Myocyte (in vitro differentiated cells): ENCODE results near the gene ERGIC3. TPM values are rescaled to one million over a fixed set of nuclear protein-coding genes. Genes with fewer than 3 reads are reported as not detected.

ENCODE experiments used
- DNase-seq: peaks from one replicate; pipeline ENCODE4 v3.0.0-alpha.2; 2012; ENCODE audit warnings: low read depth
- total RNA-seq: library from RNA; depleted of rRNA; stranded (reverse); fragments of >200 nt; gene quantifications from 2 replicates; pipeline ENCODE4 v1.2.3, GENCODE V29; 2014

ERGIC3 gene
- total RNA-seq, 1 donor from 2014 or later: 210 TPM

DNA sequence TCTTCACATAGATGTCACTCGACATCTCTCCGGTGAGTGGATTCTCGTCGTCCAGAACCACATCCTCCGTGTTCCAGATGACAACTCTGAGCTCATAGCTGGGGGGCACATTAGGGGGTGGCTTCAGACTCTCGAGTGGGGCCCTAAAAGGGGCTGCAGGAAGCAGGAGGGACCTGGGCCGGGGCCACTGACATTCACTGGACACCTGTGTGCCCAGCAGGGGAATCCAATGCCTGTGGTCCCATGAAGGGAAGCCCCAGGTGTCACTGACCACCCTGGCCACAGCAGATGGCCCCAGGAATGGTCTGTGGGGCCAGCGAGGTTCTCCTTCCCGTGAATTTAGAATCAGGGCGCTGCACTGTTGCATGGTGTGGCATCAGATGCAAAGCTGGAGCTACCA, 18.7 kb downstream of the ERGIC3 start:
- peak; percentile 18 for DNase-seq

DNA sequence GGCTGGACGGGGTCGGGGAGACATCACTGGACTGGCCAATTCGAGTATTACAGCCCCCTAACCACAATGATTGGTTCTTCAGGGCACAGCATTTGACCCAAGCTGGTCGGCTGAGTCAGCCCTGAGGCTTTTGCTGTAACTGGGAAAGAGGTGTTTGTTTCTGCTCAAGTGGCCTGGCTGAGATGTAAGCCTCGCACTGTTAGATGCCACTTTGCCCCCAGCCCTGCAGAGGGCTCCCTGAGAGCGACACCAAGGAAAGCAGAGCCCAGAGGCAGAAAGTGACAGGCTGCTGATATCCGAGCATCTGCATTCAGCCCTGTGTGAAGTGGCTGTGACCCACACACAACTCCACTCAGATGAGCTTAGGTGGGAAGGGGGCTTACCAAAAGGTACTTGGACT, 19.4 kb downstream of the ERGIC3 start:
- DNase-seq: peak; percentile 80

DNA sequence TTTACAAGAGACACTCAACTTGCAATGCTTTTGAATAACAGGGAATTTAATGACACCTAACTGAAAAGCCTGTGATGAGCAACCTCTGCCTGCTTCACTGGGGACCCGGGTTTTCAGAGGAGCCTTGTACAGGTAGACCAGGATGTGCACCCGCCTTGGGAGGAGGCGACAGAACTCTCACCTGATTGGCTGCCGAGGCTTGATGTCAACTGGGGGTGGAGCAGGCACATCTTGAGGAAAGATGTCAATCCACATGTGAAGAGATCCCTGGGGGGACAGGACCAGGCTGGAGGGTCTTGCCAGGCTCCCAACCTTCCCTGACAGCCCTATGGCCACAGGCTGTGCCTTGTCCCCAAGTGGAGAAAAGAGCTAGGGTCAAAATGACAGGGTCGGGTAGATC, 19.8 kb downstream of the ERGIC3 start:
- no peak for DNase-seq

DNA sequence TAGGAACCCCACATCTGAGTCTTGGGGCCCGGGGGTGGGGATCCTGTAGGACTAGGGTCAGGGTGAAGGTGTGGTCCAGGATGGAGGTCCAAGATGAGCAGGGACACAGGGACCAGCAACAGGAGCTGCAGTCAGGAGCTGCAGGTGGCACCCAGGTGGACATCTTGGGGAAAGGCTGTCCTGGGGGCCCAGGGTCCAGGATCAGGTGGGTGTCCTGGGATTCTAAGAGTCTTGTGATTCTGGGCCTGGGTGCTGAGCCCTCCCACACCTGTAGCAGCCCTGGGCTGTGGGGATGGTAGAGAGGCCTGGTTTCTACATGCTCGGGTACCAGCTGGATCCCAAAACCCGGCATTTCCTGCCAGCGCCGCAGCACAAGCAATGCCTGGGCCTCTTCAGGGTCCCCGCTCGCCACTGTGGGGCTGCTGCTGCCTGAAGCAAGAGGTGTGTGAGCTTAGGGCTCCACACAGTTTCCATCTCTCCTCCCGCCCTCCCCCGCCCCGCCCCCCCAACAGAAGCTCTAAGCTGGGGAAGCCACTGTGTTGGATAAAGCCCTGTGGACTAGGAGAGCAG, 20.7 kb downstream of the ERGIC3 start:
- DNase-seq: no peak

DNA sequence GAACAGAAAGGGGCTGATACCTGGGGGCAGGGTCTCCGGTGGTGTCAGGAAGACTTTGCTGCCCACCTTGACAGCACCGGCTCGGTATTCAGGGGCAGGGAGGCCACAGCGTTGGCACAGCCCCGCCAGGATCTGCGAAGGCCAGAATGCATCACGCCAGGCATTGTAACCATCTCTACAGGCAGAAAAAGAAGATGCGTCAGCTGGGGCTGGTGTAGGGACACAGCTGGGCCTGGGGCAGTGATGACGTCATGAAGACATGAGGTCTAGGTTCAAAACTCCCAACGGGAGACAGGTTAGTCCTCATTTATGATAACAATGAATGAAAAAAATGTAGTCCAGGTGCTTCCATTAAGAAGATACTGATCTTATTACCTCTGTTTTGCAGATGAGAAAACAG, 22.0 kb downstream of the ERGIC3 start:
- DNase-seq: no peak

DNA sequence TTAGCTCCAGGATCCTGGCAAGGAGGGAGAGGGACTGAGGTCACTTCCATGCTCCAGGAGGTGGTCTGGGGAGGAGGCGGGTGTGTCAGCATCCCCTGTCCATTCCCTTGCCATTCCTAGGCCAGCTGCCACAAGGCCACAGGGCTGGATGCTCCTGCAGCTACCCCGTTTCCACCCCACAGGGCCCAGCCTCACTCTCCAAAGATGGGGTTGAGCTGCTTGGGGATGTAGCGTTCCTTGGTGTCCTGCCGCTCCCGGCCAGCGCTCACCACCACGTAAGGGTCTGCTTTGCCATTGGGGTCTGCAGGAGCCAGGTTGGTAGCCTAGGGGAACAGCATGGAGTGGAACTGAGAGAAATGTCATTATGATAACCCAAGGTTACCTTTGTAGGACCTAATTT, 23.0 kb downstream of the ERGIC3 start:
- DNase-seq: no peak

DNA sequence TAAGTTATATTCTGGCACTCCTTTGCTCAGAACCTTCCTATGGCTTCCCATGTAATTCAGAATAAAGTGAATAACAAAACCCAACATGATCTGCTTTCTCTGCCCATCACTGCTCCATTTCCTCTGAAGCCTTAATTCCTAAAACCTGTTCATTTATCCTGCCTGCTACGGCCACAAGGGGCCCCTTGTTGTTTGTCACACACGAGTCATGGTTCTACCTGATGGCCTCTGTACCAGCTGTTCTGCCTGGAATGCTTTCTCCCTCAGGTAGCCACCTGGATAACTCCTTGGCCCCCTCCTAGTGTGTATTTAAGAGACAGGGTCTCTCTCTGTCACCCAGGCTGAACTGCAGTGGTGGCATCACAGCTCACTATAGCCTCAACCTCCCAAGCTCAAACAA, 26.8 kb downstream of the ERGIC3 start:
- DNase-seq: no peak

DNA sequence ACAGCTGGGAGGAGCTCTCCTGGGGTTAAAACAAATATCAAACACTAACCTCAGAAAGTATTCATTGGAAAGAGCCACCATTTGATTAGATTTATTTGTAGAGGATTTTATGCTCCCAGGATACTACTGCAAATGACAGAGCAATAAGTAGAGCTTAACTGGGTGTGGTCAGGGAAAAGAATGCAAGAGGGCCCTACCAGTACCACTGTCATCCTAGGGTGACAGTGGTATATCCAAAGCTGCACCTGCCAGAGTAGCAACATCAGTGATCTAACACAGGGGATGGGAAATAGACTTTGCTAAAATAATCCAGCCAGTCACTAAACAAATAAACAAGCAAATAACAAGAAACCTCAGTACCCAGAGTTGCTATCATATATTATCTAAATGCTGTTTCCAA, 29.7 kb downstream of the ERGIC3 start:
- peak; percentile 52 for DNase-seq

DNA sequence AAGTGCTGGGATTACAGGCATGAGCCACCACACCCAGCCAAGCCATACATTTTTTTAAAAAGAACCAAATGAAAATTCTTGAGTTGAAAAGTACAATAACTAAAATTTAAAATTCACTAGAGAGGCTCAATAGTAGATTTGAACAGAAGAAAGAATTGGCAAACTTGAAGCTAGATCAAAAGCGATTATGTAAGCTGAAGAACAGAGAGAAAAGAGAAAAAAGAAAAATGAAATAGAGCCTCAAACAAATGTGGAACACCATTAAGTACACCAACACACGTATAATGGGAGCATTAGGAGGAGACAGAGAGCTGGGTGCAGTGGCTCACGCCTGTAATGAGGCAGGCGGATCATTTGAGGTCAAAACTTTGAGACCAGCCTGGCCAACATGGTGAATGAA, 31.0 kb downstream of the ERGIC3 start:
- DNase-seq: no peak

DNA sequence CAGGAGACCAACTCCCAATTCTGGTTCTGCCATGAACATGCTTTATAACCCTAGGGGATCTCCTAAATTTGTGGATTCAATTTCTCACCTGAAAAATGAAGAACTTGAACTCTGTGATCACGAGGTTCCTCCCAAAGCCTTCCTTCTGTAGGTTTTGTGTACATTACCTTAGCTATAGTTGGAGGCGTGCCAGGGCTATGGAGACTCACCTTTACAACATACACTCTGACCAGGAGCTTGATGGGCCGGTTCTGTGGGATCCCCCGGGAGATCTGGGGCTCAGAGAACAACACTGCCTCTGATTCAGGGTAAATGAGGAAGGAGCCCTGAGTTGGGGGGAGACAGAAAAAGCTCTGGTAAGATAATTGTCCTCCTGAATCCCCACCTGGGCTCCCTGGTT, 34.1 kb downstream of the ERGIC3 start:
- no peak for DNase-seq

DNA sequence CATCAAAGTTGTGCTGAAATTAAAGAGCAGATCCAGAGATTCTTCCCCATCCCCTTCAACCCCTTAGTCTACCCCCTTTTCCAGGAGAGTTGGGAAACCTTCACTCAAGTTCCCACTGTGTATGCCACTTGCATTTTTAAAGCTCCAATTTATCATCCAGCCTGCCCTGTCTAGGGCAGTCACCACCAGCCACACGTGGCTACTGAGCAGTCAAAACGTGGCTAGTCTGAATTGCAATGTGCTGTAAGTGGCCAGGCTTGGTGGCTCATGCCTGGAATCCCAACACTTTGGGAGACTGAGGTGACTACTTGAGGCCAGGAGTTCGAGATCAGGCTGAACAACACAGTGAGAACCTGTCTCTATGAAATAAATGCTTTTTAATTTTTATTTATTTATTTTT, 34.9 kb downstream of the ERGIC3 start:
- DNase-seq: no peak

DNA sequence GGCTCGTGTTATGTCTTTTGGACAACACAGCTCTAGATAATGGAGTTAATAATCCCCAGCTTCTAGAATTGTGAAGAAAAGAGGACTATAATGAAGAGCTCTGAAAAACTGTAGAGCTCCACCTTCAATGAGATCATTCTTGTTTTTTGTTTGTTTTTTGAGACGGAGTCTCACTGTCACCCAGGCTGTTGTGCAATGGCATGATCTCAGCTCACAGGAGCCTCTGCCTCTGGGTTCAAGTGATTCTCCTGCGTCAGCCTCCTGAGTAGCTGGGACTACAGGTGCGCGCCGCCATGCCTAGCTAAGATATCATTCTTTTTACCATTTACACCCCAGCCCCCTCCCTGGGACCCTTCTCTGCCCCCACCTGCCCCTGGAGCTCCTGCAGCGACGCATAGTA, 36.6 kb downstream of the ERGIC3 start:
- no peak for DNase-seq

DNA sequence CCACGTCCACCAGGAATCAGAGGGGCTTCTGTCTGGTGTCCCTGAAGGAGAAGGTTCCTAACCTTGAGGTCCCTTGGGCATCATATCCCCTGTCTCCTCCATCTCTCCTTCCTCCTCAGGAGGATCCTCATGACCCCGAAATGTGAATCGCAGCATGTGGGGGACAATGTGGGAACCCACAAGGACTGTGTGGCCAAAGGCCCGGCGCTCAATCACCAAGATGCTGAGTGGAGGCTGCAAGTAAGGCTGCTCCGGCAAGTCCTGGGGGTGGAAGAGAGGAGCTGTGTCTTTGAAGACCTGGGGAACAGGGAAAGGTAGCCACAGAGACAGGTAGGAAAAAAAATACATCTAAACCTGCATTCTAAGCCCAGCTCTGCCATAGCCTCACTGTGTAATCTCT, 37.3 kb downstream of the ERGIC3 start:
- no peak for DNase-seq

DNA sequence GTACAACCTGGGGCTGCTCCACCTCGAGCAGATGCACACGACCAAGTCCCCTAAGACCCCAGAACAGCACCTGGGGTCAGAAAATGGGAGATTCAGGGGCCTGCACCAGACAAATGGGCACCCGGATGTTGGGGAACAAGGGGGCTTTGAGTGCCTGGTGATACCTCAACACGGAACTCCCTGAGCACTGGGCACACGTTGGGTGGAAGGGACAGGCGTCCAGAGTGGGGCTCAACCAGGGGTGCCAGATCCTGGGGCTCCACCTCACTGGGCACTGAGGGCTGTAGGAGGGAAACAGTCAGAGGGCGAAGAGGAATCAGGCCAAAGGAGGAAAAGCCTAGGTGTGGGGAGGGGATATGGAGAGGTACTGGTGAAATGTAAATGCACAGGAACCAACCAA, 40.3 kb downstream of the ERGIC3 start:
- no peak for DNase-seq

DNA sequence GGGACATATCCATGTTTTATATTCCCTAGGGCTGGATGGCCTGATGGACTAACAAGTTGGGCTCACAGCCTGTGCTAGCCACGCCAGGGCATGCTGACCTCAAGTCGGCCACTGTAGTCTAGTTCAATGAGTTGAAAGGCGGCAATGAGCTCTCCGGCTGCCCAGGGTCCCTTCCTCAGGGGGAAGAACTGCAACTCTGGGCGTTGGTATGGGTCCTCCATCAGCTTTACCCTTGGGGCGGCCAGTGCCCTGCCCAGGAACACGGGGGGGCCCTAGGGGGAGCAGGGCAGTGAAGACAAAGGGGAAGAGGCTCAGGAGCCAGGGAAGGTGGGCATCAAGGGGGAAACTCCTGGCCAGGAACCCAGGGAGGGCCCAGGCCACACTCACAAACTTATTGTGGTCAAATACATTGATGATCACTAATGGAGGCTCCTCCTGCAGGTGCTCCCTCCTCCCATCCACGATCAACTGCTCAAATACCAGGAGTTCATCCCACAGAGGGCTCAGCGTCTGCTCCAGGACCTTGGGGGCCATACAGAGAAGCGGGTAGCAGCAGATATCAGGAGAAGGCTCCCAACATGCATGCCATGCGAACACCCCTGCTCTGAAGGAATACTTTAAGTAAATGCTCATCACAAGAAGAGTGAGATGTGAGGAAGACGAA, 41.0 kb downstream of the ERGIC3 start:
- DNase-seq: no peak

DNA sequence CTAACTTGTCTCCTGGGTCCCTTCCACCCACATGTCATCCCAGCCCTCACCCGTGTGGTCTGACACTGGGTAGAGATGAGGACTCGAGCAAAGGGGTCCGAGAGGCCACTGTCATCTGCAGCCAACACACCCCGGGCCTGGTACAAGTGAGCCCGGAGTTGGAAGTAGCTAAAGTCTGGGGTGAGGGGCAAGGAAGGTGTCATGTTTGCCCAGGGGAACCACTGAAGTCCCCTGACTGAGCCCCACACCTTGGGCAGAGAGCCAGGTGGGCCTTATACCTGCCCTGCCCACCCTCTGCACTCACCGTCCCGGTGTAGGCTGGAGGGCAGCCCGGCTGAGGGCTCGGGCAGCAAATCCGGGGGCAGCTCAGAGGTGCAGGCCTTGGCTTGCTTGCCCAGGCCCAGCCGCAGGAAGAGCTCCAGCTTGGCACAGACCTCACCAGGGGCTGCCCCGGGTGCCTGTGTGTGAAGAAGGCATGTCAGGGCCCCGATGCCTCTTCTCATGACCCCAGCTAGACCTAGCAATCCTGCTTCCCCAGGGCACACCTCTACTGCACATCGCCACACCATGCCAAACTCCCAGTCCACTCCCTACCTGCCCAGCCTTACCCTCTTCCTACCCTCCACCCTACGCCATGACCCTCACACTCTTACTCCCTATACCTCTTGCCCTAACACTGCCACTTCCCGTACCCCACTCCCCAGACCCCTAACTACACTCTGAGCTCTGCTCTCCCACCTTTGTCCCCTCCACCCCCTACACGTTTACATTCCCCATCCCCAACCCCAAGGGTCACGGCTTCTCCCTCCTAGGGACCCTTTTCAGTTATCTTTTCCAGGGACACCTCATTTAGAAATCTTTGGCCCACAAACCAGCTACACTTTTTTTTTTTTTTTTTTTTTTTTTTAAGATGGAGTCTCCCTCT, 42.0 kb downstream of the ERGIC3 start:
- DNase-seq: no peak

DNA sequence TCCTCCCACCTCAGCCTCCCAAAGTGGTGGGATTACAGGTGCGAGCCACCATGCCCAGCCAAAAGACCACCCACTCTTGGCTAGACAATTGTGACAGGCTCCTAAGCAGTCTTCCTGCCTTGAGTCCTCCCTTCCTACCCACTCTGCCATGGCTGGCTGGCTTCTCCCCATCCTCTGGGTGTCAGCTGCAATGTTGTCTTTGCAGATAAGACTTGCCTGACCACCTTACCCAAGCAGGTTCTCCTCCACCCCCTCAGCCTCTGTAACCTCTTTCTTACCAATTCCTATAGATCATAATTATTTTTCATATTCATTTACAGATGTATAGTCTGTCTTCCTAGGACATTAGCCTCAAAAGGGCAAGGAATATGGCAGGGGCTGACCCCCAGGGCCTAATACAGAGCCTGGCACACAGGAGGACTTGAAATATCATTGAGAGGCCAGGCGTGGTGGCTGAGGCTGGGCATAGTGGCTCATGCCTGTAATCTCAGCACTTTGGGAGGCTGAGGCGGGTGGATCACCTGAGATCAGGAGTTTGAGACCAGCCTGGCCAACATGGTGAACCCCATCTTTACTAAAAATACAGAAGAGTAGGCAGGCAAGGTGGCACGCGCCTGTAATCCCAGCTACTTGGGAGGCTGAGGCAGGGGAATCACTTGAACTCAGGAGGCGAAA, 45.0 kb downstream of the ERGIC3 start:
- DNase-seq: no peak

DNA sequence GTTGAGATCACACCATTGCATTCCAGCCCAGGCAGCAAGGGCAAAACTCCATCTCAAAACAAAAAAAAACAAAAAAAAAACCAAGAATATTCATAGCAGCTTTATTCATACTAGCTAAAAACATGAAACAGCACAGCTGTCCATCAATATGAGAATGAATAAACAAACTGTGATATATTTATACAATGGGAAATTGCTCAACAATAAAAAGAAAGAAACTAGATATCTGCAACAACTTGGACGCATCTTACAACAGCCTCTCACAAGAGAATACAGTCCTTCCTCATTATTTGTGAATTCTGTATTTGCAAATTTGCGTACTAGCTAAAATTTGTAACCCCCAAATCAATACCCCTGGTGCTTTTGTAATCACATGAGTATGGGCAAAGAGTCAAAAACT, 45.6 kb downstream of the ERGIC3 start:
- no peak for DNase-seq

DNA sequence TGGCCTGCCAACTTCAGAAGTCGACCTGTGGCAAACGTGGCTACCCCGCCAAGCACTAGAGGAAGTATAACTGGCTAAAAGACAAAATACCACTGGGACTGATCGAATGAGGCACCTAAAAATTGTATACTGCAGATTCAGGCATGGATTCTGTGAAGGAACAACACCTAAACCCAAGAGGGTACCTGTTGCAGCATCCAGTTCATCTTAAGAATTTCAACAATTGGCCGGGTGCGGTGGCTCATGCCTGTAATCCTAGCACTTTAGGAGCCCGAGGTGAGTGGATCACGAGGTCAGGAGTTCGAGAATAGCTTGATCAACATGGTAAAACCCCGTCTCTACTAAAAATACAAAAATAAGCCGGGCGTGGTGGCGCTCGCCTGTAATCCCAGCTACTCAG, 46.5 kb downstream of the ERGIC3 start:
- no peak for DNase-seq

DNA sequence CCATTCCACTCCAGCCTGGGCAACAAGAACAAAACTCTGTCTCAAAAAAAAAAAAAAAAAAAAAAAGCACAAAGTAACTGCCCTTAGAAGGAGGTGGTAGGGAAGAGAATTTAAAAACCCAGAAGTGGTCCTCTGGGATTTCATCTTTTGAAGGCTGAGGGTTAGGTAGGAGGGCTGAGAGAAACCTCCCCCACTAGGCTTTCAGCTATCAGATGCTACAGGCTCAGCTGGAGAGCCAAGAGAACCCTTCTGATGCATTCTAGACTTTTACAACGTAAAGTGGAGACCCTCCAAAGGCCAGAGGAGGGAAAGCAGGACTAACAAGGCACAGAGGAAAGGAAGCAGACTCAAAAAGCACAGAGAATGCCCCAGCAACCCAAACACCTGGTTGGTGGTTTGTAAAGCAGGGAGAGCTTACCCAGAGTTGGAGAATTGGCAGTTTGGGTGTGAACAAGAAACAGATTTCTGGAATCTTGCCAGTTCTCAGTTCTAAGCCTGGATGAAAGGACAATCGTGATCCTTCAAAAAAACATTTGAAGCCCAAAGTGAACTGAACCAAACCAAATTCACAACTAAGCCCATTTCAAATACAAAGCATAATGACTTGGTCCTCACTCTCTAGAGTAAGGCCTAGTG, 50.6 kb downstream of the ERGIC3 start:
- DNase-seq: peak; percentile 15

DNA sequence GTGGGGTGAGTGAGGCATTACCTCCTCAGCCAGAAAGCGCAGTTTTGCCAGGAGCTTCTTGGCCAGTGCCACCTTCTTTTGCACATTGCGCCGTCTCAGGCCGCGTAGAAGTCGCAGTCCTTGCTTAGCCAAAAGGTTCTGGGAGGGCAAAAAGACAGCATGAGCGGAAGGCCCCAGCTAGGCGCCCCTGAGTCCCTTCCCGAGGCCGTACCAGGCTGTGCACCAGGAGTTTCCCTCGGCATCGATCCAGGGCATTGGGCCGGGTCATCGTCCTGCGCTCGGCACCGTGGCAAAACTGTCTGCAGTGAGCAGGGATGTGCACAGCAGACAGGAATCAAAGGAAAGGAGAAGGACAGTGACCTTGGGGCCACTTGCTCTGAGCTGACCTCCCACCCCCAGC, 53.6 kb downstream of the ERGIC3 start:
- no peak for DNase-seq
